Measurements from ENCODE around the gene FAM83C. TPM values are rescaled to one million over a fixed set of nuclear protein-coding genes. Genes with fewer than 3 reads are reported as not detected.

The FAM83C gene
- total and polyA plus RNA-seq, 2 experiments from 2014 or later, result not detected

DNA sequence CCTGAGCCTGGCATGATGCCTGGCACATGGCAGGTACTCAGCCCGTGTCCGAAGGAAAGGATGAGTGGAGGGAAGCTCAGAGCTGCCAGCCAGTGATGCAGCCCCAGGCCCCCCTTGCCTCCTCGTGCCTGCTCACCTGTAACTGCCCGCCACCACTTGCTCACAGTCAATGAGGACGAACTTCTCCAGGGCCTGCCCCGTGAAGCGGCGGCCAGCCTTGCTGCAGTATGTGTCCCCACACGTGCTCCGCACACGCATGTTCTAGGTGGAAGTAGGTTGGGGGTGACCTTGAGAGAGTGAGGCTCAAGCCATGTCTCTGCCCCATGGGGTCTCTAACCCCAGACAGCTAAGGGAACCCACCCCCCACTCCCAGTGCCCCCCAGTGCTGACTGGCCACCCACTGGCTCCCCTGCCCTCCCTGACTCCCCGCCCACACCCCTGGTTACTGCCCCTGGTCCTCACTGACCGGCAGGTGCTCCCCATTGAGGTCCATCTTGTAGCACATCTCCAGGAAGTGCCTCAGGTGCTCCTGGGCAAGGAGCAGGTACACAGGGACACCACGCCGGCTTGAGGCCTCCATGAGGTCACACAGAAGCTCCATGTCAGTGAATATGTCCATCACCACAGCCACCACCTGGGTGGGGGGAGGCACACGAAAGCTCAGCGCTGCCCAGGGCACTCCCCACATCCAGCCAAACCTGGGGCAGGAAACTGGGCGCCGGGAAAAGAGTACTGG lies 3.7 kb downstream of the FAM83C start:
- no peaks in the 10 kb centered on the region for H3K9me3 ChIP-seq (ENCODE audit: low read depth)
- no peaks in the 10 kb centered on the region for H4K20me1 ChIP-seq (ENCODE audit: insufficient read depth, poor library complexity, severe bottlenecking)
- TF ChIP-seq EZH2 (IDR thresholded peaks at IDR 0.05; ENCODE audit: borderline replicate concordance) (no peak), EZH2phosphoT487 (IDR thresholded peaks at IDR 0.05; ENCODE audit: low read depth, severe bottlenecking, unreplicated experiment) (no peak)
- TF ChIP-seq, protein P1, sequence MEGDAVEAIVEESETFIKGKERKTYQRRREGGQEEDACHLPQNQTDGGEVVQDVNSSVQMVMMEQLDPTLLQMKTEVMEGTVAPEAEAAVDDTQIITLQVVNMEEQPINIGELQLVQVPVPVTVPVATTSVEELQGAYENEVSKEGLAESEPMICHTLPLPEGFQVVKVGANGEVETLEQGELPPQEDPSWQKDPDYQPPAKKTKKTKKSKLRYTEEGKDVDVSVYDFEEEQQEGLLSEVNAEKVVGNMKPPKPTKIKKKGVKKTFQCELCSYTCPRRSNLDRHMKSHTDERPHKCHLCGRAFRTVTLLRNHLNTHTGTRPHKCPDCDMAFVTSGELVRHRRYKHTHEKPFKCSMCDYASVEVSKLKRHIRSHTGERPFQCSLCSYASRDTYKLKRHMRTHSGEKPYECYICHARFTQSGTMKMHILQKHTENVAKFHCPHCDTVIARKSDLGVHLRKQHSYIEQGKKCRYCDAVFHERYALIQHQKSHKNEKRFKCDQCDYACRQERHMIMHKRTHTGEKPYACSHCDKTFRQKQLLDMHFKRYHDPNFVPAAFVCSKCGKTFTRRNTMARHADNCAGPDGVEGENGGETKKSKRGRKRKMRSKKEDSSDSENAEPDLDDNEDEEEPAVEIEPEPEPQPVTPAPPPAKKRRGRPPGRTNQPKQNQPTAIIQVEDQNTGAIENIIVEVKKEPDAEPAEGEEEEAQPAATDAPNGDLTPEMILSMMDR (IDR thresholded peaks at IDR 0.05; ENCODE audit: poor library complexity), result no peak
- no peaks in the 10 kb centered on the region for H3K9me2 ChIP-seq (replicated peaks; ENCODE audit: insufficient read depth)
- H2AFZ ChIP-seq, result no peak overlapping the region
- WGBS (ENCODE audit: low lambda C conversion rate, missing lambda C conversion rate), result 89% methylated on average over 18 of the region's 19 CpGs
- no peaks in the 10 kb centered on the region for H3K27me3 ChIP-seq
- peaks cover 8% of the 10 kb centered on the region for H3K79me2 ChIP-seq
- no peak for DNase-seq (ENCODE audit: low spot score)
- H3K4me1 ChIP-seq (ENCODE audit: insufficient read depth), result peaks cover 15% of the 10 kb centered on the region
- H3K36me3 ChIP-seq (replicated peaks; ENCODE audit: insufficient read depth, low read depth), result no peaks in the 10 kb centered on the region
- H3K27ac ChIP-seq, result no peak overlapping the region
- no peak overlapping the region for H3K4me2 ChIP-seq
- H3K4me3 ChIP-seq, result no peak overlapping the region

GRCh38 chr20:35287509-35288324 lies 4.5 kb downstream of the FAM83C start:
- Histone ChIP-seq H3K27ac (no peak overlapping the region), H3K9me3 (ENCODE audit: low read depth) (no peaks in the 10 kb centered on the region), H3K4me1 (ENCODE audit: insufficient read depth) (peaks cover 22% of the 10 kb centered on the region), H4K20me1 (ENCODE audit: insufficient read depth, poor library complexity, severe bottlenecking) (peaks cover 7% of the 10 kb centered on the region), H3K27me3 (no peaks in the 10 kb centered on the region), H3K79me2 (peaks cover 16% of the 10 kb centered on the region), H3K36me3 (replicated peaks; ENCODE audit: insufficient read depth, low read depth) (no peaks in the 10 kb centered on the region), H3K4me2 (no peak overlapping the region), H2AFZ (no peak overlapping the region), H3K4me3 (no peak overlapping the region), H3K9me2 (replicated peaks; ENCODE audit: insufficient read depth) (no peaks in the 10 kb centered on the region)
- no peak for TF ChIP-seq EZH2phosphoT487 (IDR thresholded peaks at IDR 0.05; ENCODE audit: low read depth, severe bottlenecking, unreplicated experiment)
- DNase-seq (ENCODE audit: low spot score), result no peak
- WGBS (ENCODE audit: low lambda C conversion rate, missing lambda C conversion rate), result 89% methylated on average over 26 of the region's 28 CpGs

GRCh38 chr20:35286899-35287508 lies 5.2 kb downstream of the FAM83C start:
- Histone ChIP-seq H3K4me1 (ENCODE audit: insufficient read depth) (peaks cover 22% of the 10 kb centered on the region), H3K79me2 (peaks cover 23% of the 10 kb centered on the region), H2AFZ (no peak overlapping the region), H3K27ac (peak overlapping the region; percentile 97), H4K20me1 (ENCODE audit: insufficient read depth, poor library complexity, severe bottlenecking) (peaks cover 8% of the 10 kb centered on the region), H3K4me2 (no peak overlapping the region), H3K9me3 (ENCODE audit: low read depth) (no peaks in the 10 kb centered on the region), H3K9me2 (replicated peaks; ENCODE audit: insufficient read depth) (no peaks in the 10 kb centered on the region), H3K27me3 (no peaks in the 10 kb centered on the region), H3K36me3 (replicated peaks; ENCODE audit: insufficient read depth, low read depth) (no peaks in the 10 kb centered on the region), H3K4me3 (no peak overlapping the region)
- TF ChIP-seq, protein P1 (IDR thresholded peaks at IDR 0.05; ENCODE audit: poor library complexity), result no peak
- TF ChIP-seq EZH2 (IDR thresholded peaks at IDR 0.05; ENCODE audit: borderline replicate concordance) (no peak), EZH2phosphoT487 (IDR thresholded peaks at IDR 0.05; ENCODE audit: low read depth, severe bottlenecking, unreplicated experiment) (no peak)
- WGBS (ENCODE audit: low lambda C conversion rate, missing lambda C conversion rate), result 95% methylated on average over 17 of the region's 17 CpGs
- no peak for DNase-seq (ENCODE audit: low spot score)
